Measurements from ENCODE around the gene RIPOR2.
"Not testable (repeated sequence)": the region's sequence is repeated elsewhere in the genome, so short reads cannot be mapped to it uniquely, and the experiment has no call there.

Gene RIPOR2

DNA sequence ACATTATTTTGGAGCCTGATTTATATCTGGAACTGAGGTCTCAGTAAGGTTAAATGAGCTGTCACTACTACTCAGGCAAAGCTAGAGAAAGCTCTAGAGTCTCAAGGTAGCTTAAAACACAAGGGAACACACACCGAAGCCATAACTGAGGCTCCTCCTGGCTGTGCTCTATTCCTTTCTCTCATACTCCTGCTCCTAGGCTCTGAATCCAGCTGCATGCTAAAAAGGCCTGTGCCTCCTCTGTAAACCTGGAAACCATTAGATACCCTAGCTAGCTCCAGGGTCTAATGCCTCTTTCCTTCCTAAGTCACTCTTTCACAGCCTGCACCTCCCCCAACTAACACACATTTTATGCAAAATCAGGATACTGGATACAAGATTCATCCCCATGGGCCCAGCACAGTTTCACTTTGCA, 17.1 kb downstream of the RIPOR2 start:
- no peak overlapping the region for H3K4me3 ChIP-seq (ENCODE audit: low read depth, low read length)
- TF ChIP-seq, protein P1, sequence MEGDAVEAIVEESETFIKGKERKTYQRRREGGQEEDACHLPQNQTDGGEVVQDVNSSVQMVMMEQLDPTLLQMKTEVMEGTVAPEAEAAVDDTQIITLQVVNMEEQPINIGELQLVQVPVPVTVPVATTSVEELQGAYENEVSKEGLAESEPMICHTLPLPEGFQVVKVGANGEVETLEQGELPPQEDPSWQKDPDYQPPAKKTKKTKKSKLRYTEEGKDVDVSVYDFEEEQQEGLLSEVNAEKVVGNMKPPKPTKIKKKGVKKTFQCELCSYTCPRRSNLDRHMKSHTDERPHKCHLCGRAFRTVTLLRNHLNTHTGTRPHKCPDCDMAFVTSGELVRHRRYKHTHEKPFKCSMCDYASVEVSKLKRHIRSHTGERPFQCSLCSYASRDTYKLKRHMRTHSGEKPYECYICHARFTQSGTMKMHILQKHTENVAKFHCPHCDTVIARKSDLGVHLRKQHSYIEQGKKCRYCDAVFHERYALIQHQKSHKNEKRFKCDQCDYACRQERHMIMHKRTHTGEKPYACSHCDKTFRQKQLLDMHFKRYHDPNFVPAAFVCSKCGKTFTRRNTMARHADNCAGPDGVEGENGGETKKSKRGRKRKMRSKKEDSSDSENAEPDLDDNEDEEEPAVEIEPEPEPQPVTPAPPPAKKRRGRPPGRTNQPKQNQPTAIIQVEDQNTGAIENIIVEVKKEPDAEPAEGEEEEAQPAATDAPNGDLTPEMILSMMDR (IDR thresholded peaks at IDR 0.05; ENCODE audit: low read depth, low read length): no peak

DNA sequence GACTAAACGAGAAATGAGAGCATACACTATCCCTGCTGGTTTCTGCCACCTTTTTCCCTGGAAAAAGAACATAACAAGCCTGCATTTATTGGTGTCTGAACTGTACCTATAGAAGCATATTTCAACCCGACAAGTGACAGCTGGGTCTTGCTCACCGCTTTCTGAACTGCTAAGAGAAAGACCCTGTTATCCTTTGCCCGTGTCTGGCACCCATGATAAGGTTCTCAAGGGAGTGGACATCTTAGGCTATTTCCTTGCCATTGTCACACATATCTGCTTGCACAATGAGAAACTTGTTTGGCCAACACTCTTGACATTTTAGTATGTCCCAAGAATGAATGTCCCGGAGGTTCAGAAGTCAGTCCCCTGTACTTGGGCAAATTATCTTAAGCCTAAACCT, 19.3 kb downstream of the RIPOR2 start:
- H3K4me3 ChIP-seq (ENCODE audit: low read depth, low read length): no peak overlapping the region
- TF ChIP-seq, protein P1 (IDR thresholded peaks at IDR 0.05; ENCODE audit: low read depth, low read length): no peak

DNA sequence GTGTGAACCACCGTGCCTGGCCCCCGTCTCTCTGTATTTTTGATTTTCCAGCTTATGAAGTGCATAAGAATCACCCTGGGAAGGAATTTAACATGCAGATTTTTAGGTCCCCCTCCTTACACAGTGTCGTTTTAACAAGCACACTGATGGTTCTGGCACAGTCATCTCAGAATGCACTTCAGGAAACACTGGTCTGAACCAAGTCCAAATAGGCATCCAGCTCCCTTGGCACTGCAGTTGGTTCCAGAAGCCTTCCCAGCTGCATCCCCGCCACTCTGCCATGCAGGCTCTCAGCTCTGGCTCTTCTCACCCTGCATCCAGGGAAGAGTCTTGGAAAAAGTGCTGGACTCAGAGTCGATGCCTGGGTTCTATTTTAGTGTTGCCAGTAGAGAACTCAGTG, 20.1 kb downstream of the RIPOR2 start:
- H3K4me3 ChIP-seq (ENCODE audit: low read depth, low read length): no peak overlapping the region
- TF ChIP-seq, protein P1 (IDR thresholded peaks at IDR 0.05; ENCODE audit: low read depth, low read length): no peak

DNA sequence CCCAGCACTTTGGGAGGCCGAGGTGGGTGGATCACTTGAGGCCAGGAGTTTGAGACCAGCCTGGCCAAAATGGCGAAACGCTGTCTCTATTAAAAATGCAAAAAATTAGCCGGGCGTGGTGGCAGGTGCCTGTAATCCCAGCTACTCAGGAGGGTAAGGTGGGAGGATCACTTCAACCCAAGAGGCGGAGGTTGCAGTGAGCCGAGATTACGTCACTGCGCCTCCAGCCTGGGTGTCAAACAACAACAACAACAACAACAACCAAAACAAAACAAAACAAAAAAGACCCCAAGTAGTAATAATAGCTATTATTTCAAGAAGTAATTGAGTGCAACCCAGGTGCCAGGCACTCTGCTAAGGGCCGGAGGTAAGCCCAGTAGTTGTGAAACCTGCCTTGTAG, 21.7 kb downstream of the RIPOR2 start:
- H3K4me3 ChIP-seq (ENCODE audit: low read depth, low read length): not testable (repeated sequence)

DNA sequence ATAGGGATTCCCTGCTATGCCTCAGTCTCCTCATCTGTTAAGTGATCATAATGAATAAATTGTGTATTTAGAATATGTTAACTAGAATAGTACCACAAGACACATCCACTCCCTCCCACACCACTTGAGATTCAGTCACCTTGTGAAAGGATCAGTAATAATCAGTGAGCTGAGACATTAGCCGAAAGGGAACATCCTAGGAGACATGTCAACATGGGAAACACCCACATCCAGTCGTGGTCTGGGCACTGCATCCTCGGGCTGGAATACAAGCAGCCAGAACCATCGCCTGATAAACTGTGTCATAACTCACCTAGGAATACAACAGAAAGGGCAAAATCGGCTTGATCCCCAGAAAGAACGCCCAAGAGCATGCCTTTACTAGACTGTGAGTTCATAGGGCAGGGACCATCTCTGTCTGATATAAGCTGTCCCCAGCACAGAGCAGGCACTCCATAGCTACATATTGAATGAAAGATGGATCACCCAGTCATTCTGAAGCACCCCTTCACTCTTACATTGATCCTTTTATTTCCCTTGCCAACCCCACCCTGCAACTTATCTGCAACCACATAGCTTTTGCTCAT, 23.9 kb downstream of the RIPOR2 start:
- TF ChIP-seq, protein P1 (IDR thresholded peaks at IDR 0.05; ENCODE audit: low read depth, low read length): no peak
- H3K4me3 ChIP-seq (ENCODE audit: low read depth, low read length): peak overlapping the region; percentile 67

DNA sequence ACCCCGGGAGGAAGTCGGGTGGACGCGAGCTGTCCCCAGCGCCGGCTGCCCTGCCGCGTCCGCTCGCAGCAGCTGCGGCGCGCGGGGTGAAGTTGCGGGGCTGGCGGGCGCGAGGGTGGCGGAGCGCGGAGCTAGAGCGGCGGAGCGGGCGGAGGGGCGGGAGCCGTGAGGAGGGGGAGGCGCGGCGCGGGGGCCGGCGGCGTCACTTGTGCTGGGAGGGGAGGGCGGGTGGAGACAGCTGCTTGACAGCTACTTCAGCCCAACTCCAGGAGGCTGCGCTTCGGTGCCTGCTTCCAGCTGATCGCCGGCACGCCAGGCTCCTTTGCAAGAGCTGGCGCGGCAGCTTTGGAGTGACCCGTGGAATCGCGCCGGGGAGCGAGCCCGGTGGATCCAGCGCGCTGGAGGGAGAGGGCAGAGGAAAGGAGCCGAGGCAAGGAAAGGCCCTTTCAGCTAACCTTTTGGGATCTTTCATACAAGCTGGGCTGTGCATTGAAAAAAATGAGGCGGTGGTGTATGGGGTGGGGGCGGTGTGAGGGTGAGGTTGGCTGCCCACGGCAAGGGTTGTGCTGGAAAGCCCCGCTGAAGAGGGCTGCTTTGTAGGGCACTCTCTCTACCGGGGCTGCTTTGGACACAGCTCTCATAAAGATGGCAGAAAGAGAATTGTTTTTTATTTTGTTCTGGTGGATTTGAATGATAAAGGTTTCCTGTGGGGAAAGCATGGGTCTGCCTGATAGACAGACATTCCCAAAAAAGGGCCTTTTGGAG, 24.6 kb downstream of the RIPOR2 start:
- TF ChIP-seq, protein P1 (IDR thresholded peaks at IDR 0.05; ENCODE audit: low read depth, low read length): no peak
- H3K4me3 ChIP-seq (ENCODE audit: low read depth, low read length): peak overlapping the region; percentile 67

DNA sequence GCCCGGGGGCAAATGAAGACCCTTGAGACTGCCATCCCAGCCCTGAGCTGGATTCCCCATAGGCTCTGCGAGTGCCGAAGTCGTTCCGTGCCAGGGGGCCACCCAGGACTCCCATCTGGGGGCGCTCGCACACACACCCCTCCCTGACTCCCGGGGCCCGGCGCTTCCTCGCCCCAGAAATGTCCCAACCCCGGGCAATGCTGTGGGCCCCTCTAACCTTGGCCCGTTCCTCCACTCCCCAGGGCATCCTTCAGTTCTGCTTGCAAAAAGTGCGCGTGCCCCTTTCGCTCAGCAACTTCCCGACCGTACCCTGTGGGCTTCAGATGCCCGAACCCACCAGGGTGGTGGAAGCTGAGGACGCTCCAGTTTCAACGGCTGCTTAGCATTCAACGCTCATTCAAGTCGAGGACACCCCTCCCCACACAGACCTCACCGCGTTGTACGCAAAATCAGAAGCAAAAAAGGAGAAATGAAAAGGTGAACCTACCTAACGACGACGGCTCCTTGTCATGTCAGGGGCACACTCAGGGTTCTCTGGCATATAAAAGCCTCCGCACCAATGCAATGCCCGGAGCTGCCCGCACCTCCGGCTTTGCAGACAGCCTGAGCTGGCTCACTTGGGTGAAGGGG, 25.3 kb downstream of the RIPOR2 start:
- TF ChIP-seq, protein P1 (IDR thresholded peaks at IDR 0.05; ENCODE audit: low read depth, low read length): no peak
- peak overlapping the region; percentile 67 for H3K4me3 ChIP-seq (ENCODE audit: low read depth, low read length)

Measured in WI38 (cell line).